Immature natural killer cell (primary cell): ENCODE data around the gene THOC2. TPM values are rescaled to one million over a fixed set of nuclear protein-coding genes. Genes with fewer than 3 reads are reported as not detected.
"Not testable (repeated sequence)": the region's sequence is repeated elsewhere in the genome, so short reads cannot be mapped to it uniquely, and the experiment has no call there.

Source experiments
- DNase-seq, 3 donors: peaks; one replicate each; pipeline ENCODE4 v3.0.0; 2022; ENCODE audit warnings: mixed read lengths in 1 of 3
- H3K27ac Mint-ChIP-seq, 6 donors: one replicate each; pipeline ENCODE4 v1.8.0; 2020; ENCODE audit warnings: mixed read lengths in 6 of 6, mild to moderate bottlenecking in 5 of 6, inconsistent platforms in 4 of 6, moderate library complexity in 3 of 6
- H3K27me3 Mint-ChIP-seq, 3 donors: one replicate each; pipeline ENCODE4 v1.8.0; 2020 to 2021; ENCODE audit warnings: low read depth in 3 of 3, mild to moderate bottlenecking in 3 of 3, mixed read lengths in 3 of 3, moderate library complexity in 3 of 3, inconsistent platforms in 1 of 3
- H3K36me3 Mint-ChIP-seq, 3 donors: one replicate each; pipeline ENCODE4 v1.8.0; 2020; ENCODE audit warnings: mixed read lengths in 3 of 3, inconsistent platforms in 2 of 3, mild to moderate bottlenecking in 2 of 3
- H3K4me1 Mint-ChIP-seq, 2 donors: one replicate each; pipeline ENCODE4 v1.8.0; 2020; ENCODE audit warnings: inconsistent platforms in 2 of 2, mild to moderate bottlenecking in 2 of 2, mixed read lengths in 2 of 2, moderate library complexity in 1 of 2
- H3K4me3 Mint-ChIP-seq, 5 donors: one replicate each; pipeline ENCODE4 v1.8.0; 2020; ENCODE audit warnings: mild to moderate bottlenecking in 5 of 5, mixed read lengths in 5 of 5, inconsistent platforms in 3 of 5, moderate library complexity in 3 of 5
- H3K9me3 Mint-ChIP-seq, 6 donors: one replicate each; pipeline ENCODE4 v1.8.0; 2020; ENCODE audit warnings: mild to moderate bottlenecking in 6 of 6, mixed read lengths in 6 of 6, inconsistent platforms in 4 of 6, moderate library complexity in 3 of 6
- polyA plus RNA-seq, 3 donors: library from polyadenylated mRNA; unstranded; fragments of 300-500 nt; fragmentation: Illumina TruSeq; gene quantifications; one replicate each; pipeline ENCODE4 v1.2.3, GENCODE V29; 2021

The THOC2 gene
- polyA plus RNA-seq, 3 donors from 2014 or later, result 20.6 to 39.0 (median 22.2) TPM

DNA sequence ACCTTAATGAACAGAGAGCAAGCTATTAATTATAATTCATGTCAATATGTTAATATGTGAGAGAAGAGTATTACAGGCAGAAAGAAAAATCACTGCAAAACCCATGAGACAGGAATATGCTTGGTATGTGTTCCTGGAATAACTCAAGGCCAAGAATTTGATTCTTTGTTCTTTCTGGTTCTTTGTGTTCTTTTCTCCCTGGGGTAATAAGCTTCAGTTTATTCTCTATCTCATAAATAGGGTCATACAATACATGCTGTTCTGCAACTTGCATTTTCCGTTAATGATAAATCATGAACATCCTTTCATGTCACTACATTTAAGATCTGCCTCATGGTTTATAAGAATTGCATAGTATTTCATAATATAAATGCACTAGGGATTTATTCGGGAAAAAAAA, 16.8 kb upstream of the THOC2 start:
- no peak for DNase-seq
- no peaks in the 10 kb centered on the region for H3K9me3 Mint-ChIP-seq
- no peak overlapping the region for H3K27ac Mint-ChIP-seq
- H3K4me1 Mint-ChIP-seq, result no peaks in the 10 kb centered on the region
- peaks cover 0 to 4% (median 0%) of the 10 kb centered on the region in 3 donors for H3K27me3 Mint-ChIP-seq
- no peak overlapping the region for H3K4me3 Mint-ChIP-seq
- no peaks in the 10 kb centered on the region for H3K36me3 Mint-ChIP-seq

DNA sequence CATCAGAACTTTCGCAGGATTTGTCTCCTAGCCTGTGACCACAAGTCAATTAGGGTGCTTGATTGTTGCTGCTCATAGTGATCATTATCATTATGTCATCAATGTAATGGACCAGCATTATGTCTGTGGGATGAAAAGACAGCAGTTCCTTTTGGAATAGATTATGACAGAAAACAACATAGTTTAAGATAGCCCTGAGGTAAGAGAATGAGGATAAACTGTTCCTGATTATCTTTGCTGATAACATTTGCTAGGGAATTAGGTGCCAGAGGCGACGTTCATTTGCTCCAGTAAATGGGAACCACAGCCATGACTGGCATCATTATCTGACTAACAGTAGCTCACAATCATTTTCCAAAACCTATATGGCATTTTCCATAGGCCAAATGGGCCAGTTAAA, 12.7 kb upstream of the THOC2 start:
- no peaks in the 10 kb centered on the region for H3K36me3 Mint-ChIP-seq
- no peaks in the 10 kb centered on the region for H3K4me1 Mint-ChIP-seq
- H3K4me3 Mint-ChIP-seq, result no peak overlapping the region
- no peaks in the 10 kb centered on the region for H3K9me3 Mint-ChIP-seq
- DNase-seq, result no peak
- H3K27ac Mint-ChIP-seq, result no peak overlapping the region
- H3K27me3 Mint-ChIP-seq, result peaks cover 0 to 6% (median 0%) of the 10 kb centered on the region in 3 donors

DNA sequence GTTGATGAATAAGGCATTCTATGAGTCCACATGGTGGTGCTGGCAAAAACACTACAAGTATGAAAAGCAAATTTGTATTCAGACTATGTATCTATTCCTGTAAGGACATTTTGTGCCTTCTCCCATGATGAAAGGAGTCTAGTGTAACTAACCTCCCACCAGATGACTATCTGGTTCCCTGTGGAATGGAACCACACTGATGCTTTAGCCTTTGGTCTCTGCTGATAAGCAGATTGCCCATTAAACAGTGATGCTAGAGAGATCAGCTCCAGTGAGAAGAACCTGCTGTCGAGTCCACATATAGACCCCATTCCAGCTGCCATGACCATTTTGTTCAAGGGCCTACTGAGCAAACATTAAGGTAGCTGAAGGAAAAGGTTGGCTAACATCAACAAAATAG, 10.5 kb upstream of the THOC2 start:
- H3K27ac Mint-ChIP-seq, result no peak overlapping the region

GRCh38 chrX:123742440-123742839, 9.6 kb upstream of the THOC2 start:
- DNase-seq, result no peak
- H3K27ac Mint-ChIP-seq, result no peak overlapping the region
- H3K4me3 Mint-ChIP-seq, result no peak overlapping the region
- no peaks in the 10 kb centered on the region for H3K9me3 Mint-ChIP-seq
- no peaks in the 10 kb centered on the region for H3K36me3 Mint-ChIP-seq
- H3K4me1 Mint-ChIP-seq, result no peaks in the 10 kb centered on the region
- peaks cover 0 to 8% (median 0%) of the 10 kb centered on the region in 3 donors for H3K27me3 Mint-ChIP-seq

More for the DNA sequence above, 10.5 kb upstream of the THOC2 start:
- Mint-ChIP-seq H3K36me3 (no peaks in the 10 kb centered on the region), H3K4me1 (no peaks in the 10 kb centered on the region), H3K9me3 (no peaks in the 10 kb centered on the region), H3K4me3 (no peak overlapping the region), H3K27me3 (peaks cover 0 to 8% (median 0%) of the 10 kb centered on the region in 3 donors)
- DNase-seq, result no peak

DNA sequence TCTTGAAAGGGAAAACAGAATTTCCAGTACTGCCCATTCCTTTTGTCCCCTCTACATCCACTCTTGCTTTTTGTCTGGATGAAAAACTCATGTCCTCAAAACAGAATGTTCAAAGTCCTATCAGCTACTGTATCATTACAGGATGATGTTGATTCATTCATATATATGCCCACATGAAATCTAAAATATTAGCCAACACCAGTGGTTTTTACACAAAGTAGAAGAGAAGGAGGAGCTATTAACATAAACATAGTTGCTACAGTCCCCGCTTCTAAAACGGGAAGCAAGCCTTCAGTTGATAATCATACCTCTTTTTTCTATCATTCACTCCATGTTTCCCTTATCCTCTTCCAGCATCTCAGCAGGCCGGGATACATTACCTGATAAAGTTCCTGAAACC, 7.7 kb upstream of the THOC2 start:
- H3K27me3 Mint-ChIP-seq, result peaks cover 0 to 8% (median 5%) of the 10 kb centered on the region in 3 donors
- H3K4me3 Mint-ChIP-seq, result no peak overlapping the region
- no peak for DNase-seq
- H3K27ac Mint-ChIP-seq, result no peak overlapping the region
- H3K36me3 Mint-ChIP-seq, result no peaks in the 10 kb centered on the region
- H3K9me3 Mint-ChIP-seq, result no peaks in the 10 kb centered on the region
- no peaks in the 10 kb centered on the region for H3K4me1 Mint-ChIP-seq

DNA sequence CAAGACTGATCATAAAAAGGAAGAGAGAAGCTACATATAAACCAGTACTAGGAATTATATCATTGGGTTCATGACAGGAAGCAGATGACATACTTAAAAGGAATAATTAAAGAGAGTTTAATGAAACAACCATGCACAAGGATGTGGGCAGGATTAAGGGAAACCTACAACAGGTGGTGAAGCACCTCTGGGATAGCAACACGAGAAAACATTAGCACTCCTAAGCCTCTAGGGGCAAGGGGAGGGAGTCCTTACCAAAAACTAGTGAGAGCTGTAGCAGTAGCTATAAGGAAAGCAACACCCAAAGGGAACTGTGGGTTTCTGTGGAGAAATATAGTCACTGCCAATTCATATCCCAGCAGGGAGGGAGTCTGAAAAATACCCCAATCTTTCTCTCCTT, 7.2 kb upstream of the THOC2 start:
- no peaks in the 10 kb centered on the region for H3K36me3 Mint-ChIP-seq
- H3K4me3 Mint-ChIP-seq, result no peak overlapping the region
- H3K9me3 Mint-ChIP-seq, result no peaks in the 10 kb centered on the region
- no peak for DNase-seq
- no peak overlapping the region for H3K27ac Mint-ChIP-seq
- H3K4me1 Mint-ChIP-seq, result no peaks in the 10 kb centered on the region
- H3K27me3 Mint-ChIP-seq, result peaks cover 0 to 6% (median 5%) of the 10 kb centered on the region in 3 donors

GRCh38 chrX:123739474-123739873, 6.6 kb upstream of the THOC2 start:
- Mint-ChIP-seq H3K4me3 (no peak overlapping the region), H3K36me3 (no peaks in the 10 kb centered on the region), H3K4me1 (no peaks in the 10 kb centered on the region), H3K27ac (no peak overlapping the region), H3K27me3 (peaks cover 0 to 5% (median 3%) of the 10 kb centered on the region in 3 donors), H3K9me3 (no peaks in the 10 kb centered on the region)
- no peak for DNase-seq

DNA sequence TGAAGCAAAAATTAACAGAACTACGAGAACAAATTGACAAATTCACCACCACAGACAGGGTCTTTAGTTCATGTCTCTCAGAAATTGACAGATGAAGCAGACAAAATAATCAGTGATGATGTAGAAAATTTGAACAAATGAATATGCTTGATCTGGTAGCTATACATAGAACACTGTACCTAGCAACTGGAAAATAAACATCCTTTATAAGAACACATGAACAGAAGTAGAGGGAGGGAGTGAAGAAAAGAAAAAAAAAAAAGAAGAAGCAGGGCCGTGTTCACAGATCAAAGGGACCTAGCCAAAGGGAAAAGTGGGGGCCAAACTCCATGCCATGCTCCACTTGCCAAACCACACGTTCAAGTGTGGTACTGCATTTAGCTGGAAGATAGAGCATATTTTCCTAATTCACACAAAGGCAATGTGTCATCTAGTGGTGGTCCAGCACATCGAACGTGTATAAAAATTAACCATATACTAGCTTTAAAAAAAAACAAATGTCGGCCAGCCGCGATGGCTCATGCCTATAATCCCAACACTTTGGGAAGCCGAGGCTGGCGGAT, 5.6 kb upstream of the THOC2 start:
- no peaks in the 10 kb centered on the region for H3K9me3 Mint-ChIP-seq
- H3K4me3 Mint-ChIP-seq, result no peak overlapping the region
- H3K36me3 Mint-ChIP-seq, result no peaks in the 10 kb centered on the region
- no peak for DNase-seq
- H3K4me1 Mint-ChIP-seq, result no peaks in the 10 kb centered on the region
- H3K27me3 Mint-ChIP-seq, result peaks cover 0 to 5% (median 3%) of the 10 kb centered on the region in 3 donors
- no peak overlapping the region for H3K27ac Mint-ChIP-seq

GRCh38 chrX:123736333-123736921, 3.6 kb upstream of the THOC2 start:
- no peak overlapping the region for H3K4me3 Mint-ChIP-seq
- H3K36me3 Mint-ChIP-seq, result no peaks in the 10 kb centered on the region
- no peaks in the 10 kb centered on the region for H3K9me3 Mint-ChIP-seq
- no peak overlapping the region for H3K27ac Mint-ChIP-seq
- peaks cover 8 to 13% of the 10 kb centered on the region in 2 donors for H3K4me1 Mint-ChIP-seq
- H3K27me3 Mint-ChIP-seq, result peaks cover 3 to 13% (median 3%) of the 10 kb centered on the region in 3 donors
- no peak for DNase-seq

DNA sequence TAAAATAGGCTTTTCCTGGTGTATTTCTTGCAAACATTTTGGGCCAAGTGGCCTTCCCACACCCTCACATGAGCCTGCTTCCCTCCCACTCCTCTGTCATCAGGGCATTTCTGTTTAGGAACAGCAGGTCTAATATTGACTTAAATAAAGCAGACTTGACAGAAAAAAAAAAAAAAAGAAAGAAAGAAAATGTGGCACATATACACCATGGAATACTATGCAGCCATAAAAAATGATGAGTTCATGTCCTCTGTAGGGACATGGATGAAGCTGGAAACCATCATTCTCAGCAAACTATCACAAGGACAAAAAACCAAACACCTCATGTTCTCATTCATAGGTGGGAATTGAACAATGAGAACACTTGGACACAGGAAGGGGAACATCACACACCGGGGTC, 2.3 kb upstream of the THOC2 start:
- DNase-seq, H3K9me3 Mint-ChIP-seq, H3K27ac Mint-ChIP-seq, H3K4me3 Mint-ChIP-seq, H3K36me3 Mint-ChIP-seq: not testable (repeated sequence)
- peaks cover 0 to 13% (median 3%) of the 10 kb centered on the region in 3 donors for H3K27me3 Mint-ChIP-seq
- H3K4me1 Mint-ChIP-seq, result peaks cover 21 to 22% of the 10 kb centered on the region in 2 donors

- H3K4me1 Mint-ChIP-seq, result peaks cover 28 to 32% of the 10 kb centered on the region in 2 donors
- not testable (repeated sequence) for DNase-seq, H3K9me3 Mint-ChIP-seq, H3K27ac Mint-ChIP-seq, H3K36me3 Mint-ChIP-seq
- H3K4me3 Mint-ChIP-seq, result peak overlapping the region in 1 of 5 donors; percentile 27
- H3K27me3 Mint-ChIP-seq, result peaks cover 0 to 13% (median 3%) of the 10 kb centered on the region in 3 donors
Observed at GRCh38 chrX:123734079-123734478, 1.2 kb upstream of the THOC2 start.

GRCh38 chrX:123731987-123732669, 724 bp downstream of the THOC2 start:
- H3K27ac Mint-ChIP-seq, result peak overlapping the region; percentile 59 to 94 (median 88)
- DNase-seq, result peak in 2 of 3 donors; percentile 2 to 14
- H3K4me3 Mint-ChIP-seq, result peak overlapping the region; percentile 88 to 97 (median 93)
- peaks cover 34 to 47% of the 10 kb centered on the region in 2 donors for H3K4me1 Mint-ChIP-seq
- H3K36me3 Mint-ChIP-seq, result no peaks in the 10 kb centered on the region
- H3K9me3 Mint-ChIP-seq, result no peaks in the 10 kb centered on the region
- peaks cover 0 to 13% (median 3%) of the 10 kb centered on the region in 3 donors for H3K27me3 Mint-ChIP-seq

DNA sequence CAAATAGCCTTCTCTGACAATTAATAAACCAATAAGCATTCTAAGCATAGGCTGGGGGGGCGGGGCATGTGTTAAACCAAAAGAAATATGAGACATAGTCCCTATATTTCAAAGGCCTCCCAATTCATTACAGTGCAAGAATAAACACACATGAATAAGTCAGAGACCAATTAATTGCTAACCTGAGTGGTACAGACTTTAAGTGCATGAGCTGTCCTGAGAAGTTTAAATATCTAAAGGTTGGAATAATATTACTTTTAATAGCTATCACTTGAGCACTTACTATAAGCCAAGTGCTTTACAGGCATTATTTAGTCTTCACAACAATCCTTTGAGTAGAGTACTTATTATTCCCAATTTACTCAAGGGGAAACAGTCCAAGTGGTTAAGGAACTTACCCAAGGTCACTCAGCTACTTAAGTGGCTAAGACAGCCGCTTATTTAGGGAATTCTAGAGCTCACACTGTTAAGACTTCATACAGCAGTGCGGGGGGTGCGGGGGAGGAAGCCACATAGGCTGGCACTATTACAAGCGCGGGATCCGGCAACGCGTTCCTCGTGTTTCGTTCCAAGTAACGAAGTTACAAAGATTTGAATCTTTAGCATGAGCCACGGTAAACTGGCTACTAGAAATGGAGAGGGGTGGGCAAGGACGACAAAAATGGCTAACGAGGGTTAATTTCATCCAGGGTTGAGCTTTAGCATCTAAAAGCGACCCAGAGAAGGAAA, 1.4 kb downstream of the THOC2 start:
- H3K27me3 Mint-ChIP-seq, result peaks cover 0 to 11% (median 3%) of the 10 kb centered on the region in 3 donors
- no peak for DNase-seq

GRCh38 chrX:123728554-123728953, 4.3 kb downstream of the THOC2 start:
- Mint-ChIP-seq H3K36me3 (no peaks in the 10 kb centered on the region), H3K4me3 (no peak overlapping the region), H3K27ac (no peak overlapping the region), H3K4me1 (peaks cover 38 to 62% of the 10 kb centered on the region in 2 donors), H3K9me3 (no peaks in the 10 kb centered on the region), H3K27me3 (peaks cover 0 to 8% (median 3%) of the 10 kb centered on the region in 3 donors)
- DNase-seq, result no peak

More for the DNA sequence above, 1.4 kb downstream of the THOC2 start:
- H3K27ac Mint-ChIP-seq, result peak overlapping the region; percentile 45 to 93 (median 78)
- H3K9me3 Mint-ChIP-seq, result no peaks in the 10 kb centered on the region
- H3K36me3 Mint-ChIP-seq, result no peaks in the 10 kb centered on the region
- peaks cover 34 to 50% of the 10 kb centered on the region in 2 donors for H3K4me1 Mint-ChIP-seq
- H3K4me3 Mint-ChIP-seq, result peak overlapping the region; percentile 88 to 97 (median 93)
